Adrenal gland (tissue), 12 donors: ENCODE results near the gene NFILZ. TPM values are rescaled to one million over a fixed set of nuclear protein-coding genes. Genes with fewer than 3 reads are reported as not detected.
A peak's percentile ranks its signal among the peaks of the same experiment; 100 is the strongest.

Source experiments
- DNase-seq, 7 donors: peaks; one replicate each; pipeline ENCODE4 v3.0.0-alpha.2; 2019 to 2020
- H3K27ac ChIP-seq, 5 donors: fragments of 200-600 bp; sonication (generic) in 4 of 5; 1 replicate in 3 of 5; 2 replicates in 2 of 5; pipeline versions ENCODE4 v1.5.1 to v1.8.0; 2016 to 2020; ENCODE audit warnings: mild to moderate bottlenecking in 1 of 5
- H3K27me3 ChIP-seq: fragments of 200-600 bp; 2 replicates; pipeline ENCODE4 v1.8.0; 2021
- H3K36me3 ChIP-seq, 2 donors: fragments of 200-600 bp; replicated peaks in 1 of 2; 1 replicate in 1 of 2; 2 replicates in 1 of 2; pipeline versions ENCODE4 v1.5.1 to v1.8.0; 2018 to 2022
- H3K4me1 ChIP-seq, 2 donors: fragments of 200-600 bp; replicated peaks in 1 of 2; 1 replicate in 1 of 2; 2 replicates in 1 of 2; pipeline versions ENCODE4 v1.5.1 to v1.8.0; 2018 to 2021
- H3K4me3 ChIP-seq, 4 donors: fragments of 200-600 bp; sonication (generic) in 3 of 4; one replicate each; pipeline ENCODE4 v1.5.1; 2016 to 2018
- H3K9me3 ChIP-seq, 3 donors: fragments of 200-600 bp; sonication (generic) in 1 of 3; replicated peaks in 1 of 3; 1 replicate in 2 of 3; 2 replicates in 1 of 3; pipeline versions ENCODE4 v1.5.1 to v1.8.0; 2016 to 2021
- CTCF ChIP-seq, 6 experiments: fragments of 450-650 bp in 4 of 6; fragments of 200-600 bp in 2 of 6; sonication (generic) in 1 of 6; IDR thresholded peaks; 1 replicate in 5 of 6; 2 replicates in 1 of 6; pipeline versions ENCODE4 v1.5.1 to v1.8.0; 2016 to 2021; ENCODE audit warnings: antibody characterized with exemption in 6 of 6, mild to moderate bottlenecking in 2 of 6, moderate library complexity in 1 of 6
- POLR2A ChIP-seq, 2 donors: fragments of 450-650 bp; IDR thresholded peaks; one replicate each; pipeline ENCODE4 v1.6.1; 2017; ENCODE audit warnings: antibody characterized with exemption in 2 of 2, mild to moderate bottlenecking in 2 of 2, moderate library complexity in 1 of 2
- WGBS, 4 donors: extraction: QIAGEN DNeasy Blood & Tissue Kit in 2 of 4; methylation state at CpG; one replicate each; pipeline versions ENCODE4 v1.1.5 to v1.1.7; 2013 to 2017; 5-methylcytosine and 5-hydroxymethylcytosine counted together
- intact Hi-C, 2 donors: fragments of 100-400 bp; cut with DNase I; formaldehyde crosslinking; loops; one replicate each; pipeline versions ENCODE4 v1.14.1 to v1.15.0; 2022 to 2023
- polyA plus RNA-seq, 3 donors: library from polyadenylated mRNA; stranded (reverse); fragments of 200-250 nt in 2 of 3; fragments of 350-450 nt in 1 of 3; fragmentation: Illumina TruSeq in 1 of 3; extraction: RNeasy Lipid Tissue Mini Kit (QIAGEN cat#74804) in 1 of 3; gene quantifications; one replicate each; pipeline ENCODE4 v1.2.3, GENCODE V29; 2013 to 2014
- total RNA-seq, 9 donors: library from RNA; depleted of rRNA in 4 of 9; stranded (reverse); fragments of >200 nt in 4 of 9; fragments of 120-200 nt in 1 of 9; fragmentation: NEBNext Ultra II Directional in 1 of 9; extraction: Animal tissue kit (Norgen Biotek cat#: 25700) in 1 of 9; gene quantifications; one replicate each; pipeline versions ENCODE4 v1.1.0 to v1.2.4, GENCODE V29; 2013 to 2023
- donor health status: healthy with polysubstance abuse.
- donor health status: Bipolar disorder and iron deficiency.
- donor health status: DM: yes; HTN: yes; CAD: no.
- donor health status: DM: no; HTN: no; CAD: no.
- donor health status: DM: no; HTN: no; CAD: no.
- donor health status: DM: yes; HTN: yes; CAD: no.

NFILZ gene
- total and polyA plus RNA-seq, 12 donors: not detected

GRCh38 chr19:8585894-8586750, 44.3 kb upstream of the NFILZ start:
- no peak overlapping the region for H3K4me3 ChIP-seq
- TF ChIP-seq POLR2A (IDR thresholded peaks at IDR 0.05) (no peak), CTCF (IDR thresholded peaks at IDR 0.05) (peak; percentile 20 to 42 (median 28))
- H3K4me1 ChIP-seq: no peaks in the 10 kb centered on the region
- peaks cover 0 to 15% of the 10 kb centered on the region in 2 donors for H3K36me3 ChIP-seq
- H3K27me3 ChIP-seq: no peaks in the 10 kb centered on the region
- WGBS, 4 donors: 81 to 87% (median 83%) methylated on average over 19 to 34 of the region's 34 CpGs
- no peak overlapping the region for H3K27ac ChIP-seq
- no peaks in the 10 kb centered on the region for H3K9me3 ChIP-seq
- DNase-seq: peak in 3 of 7 donors; percentile 41 to 63 (median 46)
- intact Hi-C loops: loop anchor here in 1 of 2 donors (10.0 kb wide), 2 partner anchors 171 to 231 kb away; partner anchors contain the start of gene MARCHF2

DNA sequence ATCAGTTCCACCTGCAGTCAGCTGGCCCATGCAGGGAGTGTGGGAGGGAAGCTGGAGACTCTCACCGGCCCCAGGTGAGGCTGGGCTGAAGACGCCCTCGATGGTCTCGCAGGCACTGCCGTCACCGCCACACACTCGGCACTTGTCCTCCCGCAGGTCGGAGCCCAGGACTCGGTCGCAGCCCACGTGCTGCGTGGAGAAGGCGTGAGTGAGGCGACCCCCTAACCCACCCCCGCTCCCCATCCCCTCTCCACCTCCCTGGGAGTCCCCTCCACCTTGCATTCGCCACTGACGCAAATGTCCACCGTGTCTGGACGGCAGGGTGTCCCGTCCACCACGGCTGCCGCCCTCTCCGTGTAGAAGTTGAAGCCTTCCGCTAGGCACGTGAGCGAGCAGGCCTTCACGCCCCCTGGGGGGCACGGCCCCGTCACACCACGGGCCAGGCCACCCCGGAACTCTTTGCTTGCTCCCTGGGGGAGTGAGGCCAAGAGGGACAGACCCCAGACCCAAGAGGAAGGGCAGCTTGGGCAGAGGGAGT, 41.2 kb upstream of the NFILZ start:
- TF ChIP-seq POLR2A (IDR thresholded peaks at IDR 0.05) (no peak), CTCF (IDR thresholded peaks at IDR 0.05) (no peak)
- Histone ChIP-seq H3K27ac (no peak overlapping the region), H3K9me3 (no peaks in the 10 kb centered on the region), H3K4me3 (no peak overlapping the region), H3K4me1 (peaks cover 7 to 15% of the 10 kb centered on the region in 2 donors), H3K36me3 (peaks cover 0 to 13% of the 10 kb centered on the region in 2 donors), H3K27me3 (no peaks in the 10 kb centered on the region)
- DNase-seq: no peak
- intact Hi-C loops: loop anchor here in 1 of 2 donors (10.0 kb wide), 2 partner anchors 174 to 234 kb away; partner anchors contain the start of gene MARCHF2
- WGBS, 4 donors: 84 to 90% (median 85%) methylated on average over 14 to 32 of the region's 32 CpGs

GRCh38 chr19:8592231-8593009, 38.0 kb upstream of the NFILZ start:
- DNase-seq: peak; percentile 96 to 100 (median 99)
- 0 to 2% (median 1%) methylated on average over 21 to 55 of the region's 55 CpGs for WGBS, 4 donors
- H3K9me3 ChIP-seq: no peaks in the 10 kb centered on the region
- H3K27me3 ChIP-seq: no peaks in the 10 kb centered on the region
- TF ChIP-seq CTCF (IDR thresholded peaks at IDR 0.05) (no peak), POLR2A (IDR thresholded peaks at IDR 0.05) (peak in 1 of 2 donors; percentile 21)
- intact Hi-C loops: no loop called here
- peaks cover 7 to 15% of the 10 kb centered on the region in 2 donors for H3K4me1 ChIP-seq
- H3K36me3 ChIP-seq: peaks cover 0 to 13% of the 10 kb centered on the region in 2 donors
- peak overlapping the region in 2 of 4 donors; percentile 28 to 50 for H3K4me3 ChIP-seq
- H3K27ac ChIP-seq: peak overlapping the region in 2 of 5 donors; percentile 26 to 59

DNA sequence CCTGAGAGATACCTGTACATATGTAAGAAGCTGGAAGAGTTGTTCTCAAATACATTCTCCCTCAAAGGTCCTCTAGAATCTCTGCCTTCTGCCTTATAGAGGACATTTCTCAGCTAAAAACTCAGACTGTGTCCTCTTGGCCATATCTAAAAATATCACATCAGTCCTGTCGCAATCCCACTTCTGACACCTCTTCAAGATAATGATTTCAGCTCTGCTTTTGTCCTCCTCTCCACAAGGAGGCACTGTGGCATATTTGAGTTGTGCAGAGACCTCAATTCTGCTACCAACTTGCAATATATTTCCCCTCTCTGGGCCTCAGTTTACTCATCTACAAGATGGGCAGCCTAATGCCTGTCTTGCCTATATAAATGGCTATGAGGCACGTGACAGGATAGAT, 36.5 kb upstream of the NFILZ start:
- Histone ChIP-seq H3K27ac (no peak overlapping the region), H3K9me3 (no peaks in the 10 kb centered on the region), H3K4me1 (peaks cover 7 to 15% of the 10 kb centered on the region in 2 donors), H3K36me3 (peaks cover 0 to 18% of the 10 kb centered on the region in 2 donors), H3K4me3 (no peak overlapping the region), H3K27me3 (no peaks in the 10 kb centered on the region)
- 68 to 87% (median 84%) methylated on average over 2 of the region's 2 CpGs for WGBS, 4 donors
- intact Hi-C loops: no loop called here
- TF ChIP-seq CTCF (IDR thresholded peaks at IDR 0.05) (peak in 5 of 6 experiments; percentile 26 to 48 (median 36)), POLR2A (IDR thresholded peaks at IDR 0.05) (no peak)
- no peak for DNase-seq
